KMS-11 (cell line): Measurements from ENCODE around the gene MVB12B.

Experiments used
- H2AFZ ChIP-seq: fragments of 200-600 bp; sonication (generic); 2 replicates; pipeline ENCODE4 v1.6.1; 2016; ENCODE audit warnings: antibody characterized with exemption, mixed run types, low read depth
- H3K27ac ChIP-seq: fragments of 200-600 bp; sonication (generic); 2 replicates; pipeline ENCODE4 v1.6.1; 2016; ENCODE audit warnings: mild to moderate bottlenecking, mixed run types
- H3K27me3 ChIP-seq: fragments of 200-600 bp; sonication (generic); 2 replicates; pipeline ENCODE4 v1.6.1; 2017; ENCODE audit warnings: mild to moderate bottlenecking, low read depth, mixed run types, moderate library complexity; ENCODE audit not compliant: insufficient read depth
- H3K36me3 ChIP-seq: fragments of 200-600 bp; sonication (generic); 2 replicates; pipeline ENCODE4 v1.6.1; 2017; ENCODE audit warnings: mild to moderate bottlenecking, mixed run types; ENCODE audit not compliant: insufficient read depth
- H3K4me1 ChIP-seq: fragments of 200-600 bp; sonication (generic); 2 replicates; pipeline ENCODE4 v1.6.1; 2016; ENCODE audit warnings: mild to moderate bottlenecking, low read depth, mixed run types; ENCODE audit not compliant: poor library complexity, severe bottlenecking
- H3K4me2 ChIP-seq: fragments of 200-600 bp; sonication (generic); 2 replicates; pipeline ENCODE4 v1.7.0; 2016; ENCODE audit warnings: mild to moderate bottlenecking, mixed run types
- H3K4me3 ChIP-seq: fragments of 200-600 bp; sonication (generic); IDR thresholded peaks from 2 replicates; pipeline ENCODE4 v1.6.1; 2017; ENCODE audit warnings: low read depth, low read length, mixed read lengths; ENCODE audit not compliant: insufficient read depth
- H3K79me2 ChIP-seq: fragments of 200-600 bp; sonication (generic); 2 replicates; pipeline ENCODE4 v1.6.1; 2016; ENCODE audit warnings: low read depth, mixed run types; ENCODE audit not compliant: insufficient read depth
- H3K9ac ChIP-seq: fragments of 200-600 bp; sonication (generic); 2 replicates; pipeline ENCODE4 v1.6.1; 2016; ENCODE audit warnings: mild to moderate bottlenecking, mixed run types
- H4K20me1 ChIP-seq: fragments of 200-600 bp; sonication (generic); 2 replicates; pipeline ENCODE4 v1.6.1; 2016; ENCODE audit warnings: mild to moderate bottlenecking, mixed run types; ENCODE audit not compliant: insufficient read depth
- CTCF ChIP-seq: fragments of 200-600 bp; sonication (generic); conservative IDR thresholded peaks from 2 replicates; pipeline ENCODE4 v1.6.1; 2017; ENCODE audit warnings: low read depth, mild to moderate bottlenecking, antibody characterized with exemption, low read length, moderate library complexity, mixed read lengths

Gene MVB12B

GRCh38 chr9:126437701-126438100 lies 111.1 kb downstream of the MVB12B start:
- H3K4me3 ChIP-seq: no peak overlapping the region
- H3K27ac ChIP-seq: no peak overlapping the region
- no peaks in the 10 kb centered on the region for H3K4me1 ChIP-seq
- H3K9ac ChIP-seq: no peak overlapping the region
- no peaks in the 10 kb centered on the region for H4K20me1 ChIP-seq
- no peak for TF ChIP-seq CTCF
- no peaks in the 10 kb centered on the region for H3K36me3 ChIP-seq
- no peak overlapping the region for H3K4me2 ChIP-seq
- H3K79me2 ChIP-seq: no peaks in the 10 kb centered on the region
- H2AFZ ChIP-seq: no peak overlapping the region
- no peaks in the 10 kb centered on the region for H3K27me3 ChIP-seq

- H3K36me3 ChIP-seq: no peaks in the 10 kb centered on the region
- H3K4me1 ChIP-seq: no peaks in the 10 kb centered on the region
- no peak overlapping the region for H3K4me2 ChIP-seq
- H3K27me3 ChIP-seq: no peaks in the 10 kb centered on the region
- H3K9ac ChIP-seq: no peak overlapping the region
- no peaks in the 10 kb centered on the region for H3K79me2 ChIP-seq
- H3K27ac ChIP-seq: no peak overlapping the region
- H2AFZ ChIP-seq: no peak overlapping the region
- no peaks in the 10 kb centered on the region for H4K20me1 ChIP-seq
- H3K4me3 ChIP-seq: no peak overlapping the region
- TF ChIP-seq CTCF: no peak
Measured at GRCh38 chr9:126438741-126439401, 112.2 kb downstream of the MVB12B start.

GRCh38 chr9:126439402-126439765 lies 112.8 kb downstream of the MVB12B start:
- H3K9ac ChIP-seq: no peak overlapping the region
- no peaks in the 10 kb centered on the region for H4K20me1 ChIP-seq
- H3K27ac ChIP-seq: no peak overlapping the region
- no peak overlapping the region for H2AFZ ChIP-seq
- no peak overlapping the region for H3K4me3 ChIP-seq
- H3K4me2 ChIP-seq: no peak overlapping the region
- H3K36me3 ChIP-seq: no peaks in the 10 kb centered on the region
- H3K79me2 ChIP-seq: no peaks in the 10 kb centered on the region
- no peak for TF ChIP-seq CTCF
- peaks cover 3% of the 10 kb centered on the region for H3K4me1 ChIP-seq
- no peaks in the 10 kb centered on the region for H3K27me3 ChIP-seq

GRCh38 chr9:126439883-126440653 lies 113.4 kb downstream of the MVB12B start:
- H3K4me1 ChIP-seq: peaks cover 10% of the 10 kb centered on the region
- H3K27ac ChIP-seq: no peak overlapping the region
- no peak for TF ChIP-seq CTCF
- no peak overlapping the region for H3K4me2 ChIP-seq
- no peaks in the 10 kb centered on the region for H4K20me1 ChIP-seq
- no peaks in the 10 kb centered on the region for H3K79me2 ChIP-seq
- H3K27me3 ChIP-seq: no peaks in the 10 kb centered on the region
- H3K4me3 ChIP-seq: no peak overlapping the region
- H3K36me3 ChIP-seq: no peaks in the 10 kb centered on the region
- no peak overlapping the region for H3K9ac ChIP-seq
- no peak overlapping the region for H2AFZ ChIP-seq
